Measurements from ENCODE around the gene ANKRD2. TPM values are rescaled to one million over a fixed set of nuclear protein-coding genes. Genes with fewer than 3 reads are reported as not detected.

Gene ANKRD2
- total and polyA plus RNA-seq, 8 donors: 0.25 to 9.9 (median 0.68) TPM; not detected in 5

- TF ChIP-seq EP300 (IDR thresholded peaks at IDR 0.05) (no peak), CTCF (IDR thresholded peaks at IDR 0.05) (peak in 2 of 7 experiments; percentile 23 to 26), POLR2A (IDR thresholded peaks at IDR 0.05) (no peak), POLR2AphosphoS5 (IDR thresholded peaks at IDR 0.05) (no peak)
- no peak overlapping the region for H3K27ac ChIP-seq
- 66 to 77% (median 69%) methylated on average over 6 of the region's 6 CpGs for WGBS, 5 donors
- H3K9me3 ChIP-seq: no peaks in the 10 kb centered on the region
- H3K4me3 ChIP-seq: no peak overlapping the region
- H3K36me3 ChIP-seq: no peaks in the 10 kb centered on the region
- peaks cover 0 to 6% (median 4%) of the 10 kb centered on the region in 4 donors for H3K4me1 ChIP-seq
- DNase-seq: no peak
- intact Hi-C loops (cut with DNase I; ENCODE audit: low total_unique reads): no loop called here
- H3K27me3 ChIP-seq: no peaks in the 10 kb centered on the region
Measured at GRCh38 chr10:97534746-97535367, 37.7 kb upstream of the ANKRD2 start.

DNA sequence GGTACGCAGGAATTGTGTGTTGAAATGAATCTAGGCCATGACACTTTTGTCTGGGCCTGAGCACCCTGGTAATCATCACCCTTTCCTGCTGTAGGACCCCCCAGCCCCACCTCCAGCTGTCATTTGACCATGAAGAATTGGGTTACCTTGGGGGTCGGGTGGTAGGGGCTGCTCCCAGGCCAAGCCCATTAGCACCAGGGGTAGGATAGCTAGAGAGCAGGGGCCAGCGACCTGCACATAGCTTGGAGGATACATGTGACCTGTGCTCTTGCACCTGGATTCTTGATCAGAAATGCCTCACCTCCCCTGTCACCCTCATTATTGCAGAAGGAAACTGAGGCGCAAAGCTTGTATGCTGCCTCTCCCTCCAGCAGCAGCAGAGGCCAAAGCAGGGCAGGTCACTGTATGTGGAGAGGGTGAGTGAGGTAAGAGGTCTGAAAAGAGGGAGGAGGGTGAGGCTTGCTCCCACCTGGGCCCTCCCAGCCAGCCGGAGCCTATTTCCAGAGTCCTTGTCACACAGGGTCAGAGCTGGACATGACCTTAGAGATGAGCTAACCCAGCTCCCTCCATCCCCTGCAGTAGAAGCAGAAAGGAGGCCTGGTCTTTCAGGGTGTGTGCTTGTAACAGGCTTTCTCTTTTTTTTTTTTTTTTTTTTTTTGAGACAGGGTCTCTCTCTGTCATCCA, 35.3 kb upstream of the ANKRD2 start:
- DNase-seq: no peak
- 86 to 93% (median 88%) methylated on average over 5 of the region's 5 CpGs for WGBS, 5 donors
- H3K36me3 ChIP-seq: no peaks in the 10 kb centered on the region
- H3K27ac ChIP-seq: no peak overlapping the region
- intact Hi-C loops (cut with DNase I; ENCODE audit: low total_unique reads): no loop called here
- H3K9me3 ChIP-seq: no peaks in the 10 kb centered on the region
- TF ChIP-seq CTCF (IDR thresholded peaks at IDR 0.05): no peak
- no peak for TF ChIP-seq POLR2A (IDR thresholded peaks at IDR 0.05)
- TF ChIP-seq EP300 (IDR thresholded peaks at IDR 0.05): no peak
- no peaks in the 10 kb centered on the region for H3K27me3 ChIP-seq
- H3K4me3 ChIP-seq: no peak overlapping the region
- H3K4me1 ChIP-seq: peaks cover 7 to 29% (median 11%) of the 10 kb centered on the region in 4 donors

GRCh38 chr10:97538411-97538810, 34.2 kb upstream of the ANKRD2 start:
- Histone ChIP-seq H3K4me1 (peaks cover 18 to 40% (median 22%) of the 10 kb centered on the region in 4 donors), H3K9me3 (no peaks in the 10 kb centered on the region), H3K27me3 (no peaks in the 10 kb centered on the region), H3K36me3 (no peaks in the 10 kb centered on the region), H3K4me3 (no peak overlapping the region), H3K27ac (no peak overlapping the region)
- no peak for DNase-seq
- intact Hi-C loops (cut with DNase I; ENCODE audit: low total_unique reads): no loop called here
- WGBS, 5 donors: 60 to 86% (median 73%) methylated on average over 4 of the region's 4 CpGs
- no peak for TF ChIP-seq EP300 (IDR thresholded peaks at IDR 0.05)

GRCh38 chr10:97538839-97539238, 33.7 kb upstream of the ANKRD2 start:
- TF ChIP-seq EP300 (IDR thresholded peaks at IDR 0.05) (no peak), CTCF (IDR thresholded peaks at IDR 0.05) (no peak), POLR2AphosphoS5 (IDR thresholded peaks at IDR 0.05) (no peak), POLR2A (IDR thresholded peaks at IDR 0.05) (no peak)
- Histone ChIP-seq H3K27me3 (no peaks in the 10 kb centered on the region), H3K9me3 (no peaks in the 10 kb centered on the region), H3K36me3 (no peaks in the 10 kb centered on the region), H3K27ac (no peak overlapping the region), H3K4me3 (no peak overlapping the region), H3K4me1 (peaks cover 22 to 45% (median 25%) of the 10 kb centered on the region in 4 donors)
- intact Hi-C loops (cut with DNase I; ENCODE audit: low total_unique reads): no loop called here
- no peak for DNase-seq
- whole genome bisulfite sequencing, 5 donors: 87 to 100% (median 95%) methylated on average over 3 to 4 of the region's 4 CpGs
